H1 (cell line): ENCODE results near the gene RGS6. TPM values are rescaled to one million over a fixed set of nuclear protein-coding genes. Genes with fewer than 3 reads are reported as not detected.

ENCODE experiments used
- CTCF ChIA-PET: fragments of 300-600 bp; sonication (Branson Sonifier 250); formaldehyde crosslinking; loops from one replicate; lab custom pipeline; 2021; ENCODE audit not compliant: partially characterized antibody; lab: Charles Lee
- POLR2A ChIA-PET: fragments of 300-600 bp; sonication (Branson Sonifier 250); formaldehyde crosslinking; loops from one replicate; lab custom pipeline; 2021; ENCODE audit warnings: inconsistent platforms; ENCODE audit not compliant: partially characterized antibody; lab: Charles Lee
- DNase-seq, 2 experiments: peaks; one replicate each; pipeline versions ENCODE4 v3.0.0 to v3.0.0-alpha.2; 2010 to 2022; ENCODE audit warnings: low spot score in 2 of 2, low read depth in 1 of 2, mixed read lengths in 1 of 2
- FAIRE-seq: peaks from 2 replicates; lab custom pipeline; 2011; peaks lifted over from hg19 to GRCh38; lab: Jason Lieb, UNC
- H2AFZ ChIP-seq: 2 replicates; pipeline ENCODE4 v1.8.1; 2012; ENCODE audit warnings: low read length, inconsistent platforms
- H2AK5ac ChIP-seq: 2 replicates; pipeline ENCODE4 v1.6.1; 2013; ENCODE audit warnings: low read depth, low read length
- H2BK120ac ChIP-seq: replicated peaks from 2 replicates; pipeline ENCODE3; 2013; ENCODE audit warnings: low read depth, low read length, inconsistent platforms
- H2BK12ac ChIP-seq: 2 replicates; pipeline ENCODE4 v1.6.1; 2013; ENCODE audit warnings: low read depth, low read length
- H2BK15ac ChIP-seq: 2 replicates; pipeline ENCODE4 v1.6.1; 2013; ENCODE audit warnings: low read length
- H2BK20ac ChIP-seq: 2 replicates; pipeline ENCODE4 v1.6.1; 2013; ENCODE audit warnings: low read length
- H2BK5ac ChIP-seq: 2 replicates; pipeline ENCODE4 v1.6.1; 2013; ENCODE audit warnings: low read depth, low read length
- H3K14ac ChIP-seq: 2 replicates; pipeline ENCODE4 v1.6.1; 2013; ENCODE audit warnings: inconsistent platforms; ENCODE audit not compliant: insufficient read length
- H3K18ac ChIP-seq: 2 replicates; pipeline ENCODE4 v1.6.1; 2013; ENCODE audit warnings: low read length; ENCODE audit errors: extremely low read depth
- H3K23ac ChIP-seq: 2 replicates; pipeline ENCODE4 v1.6.1; 2013; ENCODE audit warnings: inconsistent platforms; ENCODE audit not compliant: insufficient read length
- H3K23me2 ChIP-seq: 2 replicates; pipeline ENCODE4 v1.6.1; 2013; ENCODE audit warnings: low read depth, low read length
- H3K27ac ChIP-seq: 2 replicates; pipeline ENCODE4 v1.6.1; 2011; ENCODE audit warnings: low read depth, low read length, inconsistent platforms
- H3K27me3 ChIP-seq, 4 experiments: replicated peaks in 1 of 4; 1 replicate in 1 of 4; 2 replicates in 3 of 4; pipeline versions ENCODE4 v1.6.1 to v1.8.1; 2011 to 2013; ENCODE audit warnings: low read length in 3 of 4, mild to moderate bottlenecking in 3 of 4, inconsistent platforms in 2 of 4, mixed read lengths in 2 of 4, moderate library complexity in 1 of 4; ENCODE audit not compliant: control insufficient read depth in 3 of 4, insufficient read depth in 3 of 4; ENCODE audit errors: extremely low read depth in 1 of 4
- H3K36me3 ChIP-seq, 4 experiments: 2 replicates each; pipeline versions ENCODE4 v1.6.1 to v1.8.1; 2011 to 2013; ENCODE audit warnings: mild to moderate bottlenecking in 4 of 4, low read length in 3 of 4, moderate library complexity in 2 of 4, control low read depth in 1 of 4, inconsistent platforms in 1 of 4; ENCODE audit not compliant: insufficient read depth in 4 of 4, control insufficient read depth in 2 of 4
- H3K4ac ChIP-seq: replicated peaks from 2 replicates; pipeline ENCODE3; 2013; ENCODE audit warnings: low read length, low read depth, mixed read lengths, inconsistent platforms; ENCODE audit not compliant: insufficient read length
- H3K4me1 ChIP-seq, 4 experiments: replicated peaks in 1 of 4; 1 replicate in 1 of 4; 2 replicates in 3 of 4; pipeline versions ENCODE4 v1.6.1 to v1.8.1; 2011 to 2013; ENCODE audit warnings: low read length in 3 of 4, inconsistent platforms in 2 of 4, mixed read lengths in 1 of 4; ENCODE audit not compliant: insufficient read depth in 4 of 4, control insufficient read depth in 3 of 4
- H3K4me2 ChIP-seq, 2 experiments: 2 replicates each; pipeline versions ENCODE4 v1.6.1 to v1.8.1; 2011 to 2013; ENCODE audit warnings: low read depth in 2 of 2, low read length in 2 of 2, control low read depth in 1 of 2, inconsistent platforms in 1 of 2, mild to moderate bottlenecking in 1 of 2; ENCODE audit not compliant: insufficient read depth in 1 of 2
- H3K4me3 ChIP-seq, 4 experiments: fragments of 200-600, 300-600 bp in 1 of 4; sonication (generic), shearing (Covaris generic), sonication (Bioruptor Twin) in 1 of 4; 2 replicates each; pipeline versions ENCODE4 v1.5.1 to v1.8.1; 2011 to 2016; ENCODE audit warnings: low read length in 4 of 4, low read depth in 3 of 4, control low read depth in 2 of 4, inconsistent platforms in 2 of 4, mild to moderate bottlenecking in 2 of 4, mixed read lengths in 1 of 4, moderate library complexity in 1 of 4; ENCODE audit not compliant: insufficient read depth in 2 of 4; ENCODE audit errors: extremely low read depth in 1 of 4
- H3K56ac ChIP-seq: replicated peaks from 2 replicates; pipeline ENCODE3; 2013; ENCODE audit warnings: low read depth, mild to moderate bottlenecking, mixed read lengths, low read length, inconsistent platforms; ENCODE audit not compliant: insufficient read length
- H3K79me1 ChIP-seq: 2 replicates; pipeline ENCODE4 v1.6.1; 2013; ENCODE audit warnings: low read depth, low read length, control low read depth
- H3K79me2 ChIP-seq, 2 experiments: 2 replicates each; pipeline versions ENCODE4 v1.6.1 to v1.8.1; 2012 to 2013; ENCODE audit warnings: low read length in 2 of 2, mild to moderate bottlenecking in 2 of 2, inconsistent platforms in 1 of 2; ENCODE audit not compliant: insufficient read depth in 2 of 2, control insufficient read depth in 1 of 2
- H3K9ac ChIP-seq, 4 experiments: replicated peaks in 1 of 4; 1 replicate in 1 of 4; 2 replicates in 3 of 4; pipeline versions ENCODE4 v1.6.1 to v1.8.1; 2011 to 2013; ENCODE audit warnings: low read depth in 3 of 4, low read length in 3 of 4, control low read depth in 2 of 4, mild to moderate bottlenecking in 2 of 4, moderate library complexity in 2 of 4, inconsistent platforms in 1 of 4; ENCODE audit errors: extremely low read depth in 1 of 4
- H3K9me3 ChIP-seq, 2 experiments: 2 replicates each; pipeline versions ENCODE4 v1.6.1 to v1.8.1; 2012 to 2013; ENCODE audit warnings: mild to moderate bottlenecking in 2 of 2, moderate library complexity in 2 of 2, control low read depth in 1 of 2, inconsistent platforms in 1 of 2, low read depth in 1 of 2, low read length in 1 of 2, mixed read lengths in 1 of 2; ENCODE audit not compliant: insufficient read depth in 2 of 2
- H4K20me1 ChIP-seq, 2 experiments: replicated peaks in 1 of 2; 2 replicates each; pipeline versions ENCODE3 to v1.8.1; 2011 to 2013; ENCODE audit warnings: inconsistent platforms in 2 of 2, low read length in 2 of 2, mild to moderate bottlenecking in 1 of 2; ENCODE audit not compliant: insufficient read depth in 2 of 2, control insufficient read depth in 1 of 2
- H4K5ac ChIP-seq: 2 replicates; pipeline ENCODE4 v1.6.1; 2013; ENCODE audit warnings: low read length, low read depth, mixed read lengths, inconsistent platforms; ENCODE audit not compliant: insufficient read length
- H4K8ac ChIP-seq: 2 replicates; pipeline ENCODE4 v1.8.0; 2013; ENCODE audit warnings: mild to moderate bottlenecking, moderate library complexity, low read length, inconsistent platforms; ENCODE audit not compliant: insufficient read depth; ENCODE audit errors: extremely low read depth
- H4K91ac ChIP-seq: replicated peaks from 2 replicates; pipeline ENCODE3; 2013; ENCODE audit warnings: low read length, mixed read lengths, inconsistent platforms; ENCODE audit not compliant: insufficient read length
- BACH1 ChIP-seq: IDR thresholded peaks from 2 replicates; pipeline ENCODE4 v1.6.1; 2012; ENCODE audit warnings: low read length, improper control_type of control experiment
- CTBP2 ChIP-seq: IDR thresholded peaks from 2 replicates; pipeline ENCODE4 v1.7.0; 2011; ENCODE audit warnings: borderline replicate concordance, mild to moderate bottlenecking, moderate library complexity, mixed read lengths, low read length; ENCODE audit not compliant: insufficient read depth, insufficient read length
- EGR1 ChIP-seq: IDR thresholded peaks from 2 replicates; pipeline ENCODE4 v1.6.1; 2011; ENCODE audit warnings: low read depth, low read length, borderline replicate concordance
- EP300 ChIP-seq, 2 experiments: IDR thresholded peaks; 1 replicate in 1 of 2; 2 replicates in 1 of 2; pipeline ENCODE4 v1.6.1; 2011 to 2012; ENCODE audit warnings: low read depth in 2 of 2, low read length in 2 of 2, mild to moderate bottlenecking in 2 of 2, borderline replicate concordance in 1 of 2, inconsistent platforms in 1 of 2, moderate library complexity in 1 of 2
- GTF2F1 ChIP-seq: IDR thresholded peaks from 2 replicates; pipeline ENCODE4 v1.6.1; 2012; ENCODE audit warnings: low read depth, low read length, improper control_type of control experiment, borderline replicate concordance
- JUN ChIP-seq: IDR thresholded peaks from 2 replicates; pipeline ENCODE4 v1.6.1; 2011; ENCODE audit warnings: low read depth, mild to moderate bottlenecking, improper control_type of control experiment, low read length
- RXRA ChIP-seq: IDR thresholded peaks from 2 replicates; pipeline ENCODE4 v1.6.1; 2011; ENCODE audit warnings: low read depth, mild to moderate bottlenecking, low read length, moderate library complexity; ENCODE audit not compliant: insufficient read depth
- SP4 ChIP-seq: IDR thresholded peaks from 2 replicates; pipeline ENCODE4 v1.6.1; 2012; ENCODE audit warnings: low read length, inconsistent platforms
- SUZ12 ChIP-seq: fragments of 200-600 bp; sonication (generic); IDR thresholded peaks from 2 replicates; pipeline ENCODE4 v1.6.1; 2012; ENCODE audit warnings: mild to moderate bottlenecking, inconsistent platforms, low read length, moderate library complexity, mixed read lengths
- TBP ChIP-seq: IDR thresholded peaks from 2 replicates; pipeline ENCODE4 v1.6.1; 2011; ENCODE audit warnings: low read depth, low read length, improper control_type of control experiment
- ZNF274 ChIP-seq: IDR thresholded peaks from 2 replicates; pipeline ENCODE4 v1.7.0; 2012; ENCODE audit warnings: low read length, borderline replicate concordance; ENCODE audit errors: extremely low read depth
- WGBS, 2 experiments: shearing (Covaris generic) in 1 of 2; methylation state at CpG; one replicate each; pipeline versions ENCODE4 v1.1.6 to v1.1.7; 2013 to 2015; ENCODE audit warnings: low lambda C conversion rate in 2 of 2, mixed read lengths in 2 of 2, inconsistent platforms in 1 of 2, low coverage in 1 of 2, missing lambda C conversion rate in 1 of 2; ENCODE audit not compliant: insufficient replicate concordance in 2 of 2, insufficient coverage in 1 of 2, insufficient read length in 1 of 2; ENCODE audit errors: extremely low coverage in 1 of 2, missing lambda C conversion rate in 1 of 2; 5-methylcytosine and 5-hydroxymethylcytosine counted together
- polyA plus RNA-seq, 7 experiments: library from polyadenylated mRNA; depleted of rRNA in 3 of 7; stranded (reverse) in 5 of 7; unstranded in 2 of 7; fragments of >200 nt in 5 of 7; fragments of 200-250 nt in 2 of 7; gene quantifications; 1 replicate in 5 of 7; 2 replicates in 1 of 7; 4 replicates in 1 of 7; pipeline versions ENCODE4 v1.2.1 to v1.2.3, GENCODE V29; 2011 to 2013; ENCODE audit warnings: missing spikeins in 2 of 7, mixed read lengths in 2 of 7
- total RNA-seq: library from RNA; stranded (reverse); fragmentation: NEBNext Ultra II Directional; extraction: Animal tissue kit (Norgen Biotek cat#: 25700); gene quantifications from 2 replicates; pipeline ENCODE4 v1.2.1, GENCODE V29; 2021

The RGS6 gene
- total and polyA plus RNA-seq, 2 of the 8 experiments (the other 6 are each of a cell fraction or from before 2014, with no cell fraction given): 0.26 to 1.1 TPM

- H3K79me2 ChIP-seq: no peaks in the 10 kb centered on the region
- H2BK5ac ChIP-seq: no peak overlapping the region
- H2BK120ac ChIP-seq: no peak overlapping the region
- no peak overlapping the region; the same call in 1 of the 2 replicates for H2BK15ac ChIP-seq
- FAIRE-seq (no peak), DNase-seq (no peak)
- no peak overlapping the region for H4K5ac ChIP-seq
- no peaks in the 10 kb centered on the region for H4K20me1 ChIP-seq
- H3K9ac ChIP-seq: no peak overlapping the region
- no peak overlapping the region for H3K18ac ChIP-seq
- no peak overlapping the region for H3K56ac ChIP-seq
- no peaks in the 10 kb centered on the region for H3K27me3 ChIP-seq
- no peak overlapping the region for H3K4ac ChIP-seq
- H3K4me3 ChIP-seq: no peak overlapping the region
- no peak overlapping the region for H4K91ac ChIP-seq
- ChIA-PET CTCF (interaction anchor here (0.6 to 3.4 kb wide), 8 partner anchors 10 to 737 kb away, joined by 3 to 12 read pairs (median 4); no protein-coding TSS in a partner anchor), POLR2A (interaction anchor here (1.1 to 1.2 kb wide), 2 partner anchors 9 to 67 kb away, joined by 3 read pairs; no protein-coding TSS in a partner anchor)
- no peak overlapping the region for H4K8ac ChIP-seq
- TF ChIP-seq TBP: no peak
- TF ChIP-seq RXRA: no peak
- no peak for TF ChIP-seq JUN
- TF ChIP-seq SUZ12: no peak
- TF ChIP-seq ZNF274: no peak
- TF ChIP-seq EGR1: no peak
- no peak for TF ChIP-seq GTF2F1
- TF ChIP-seq CTBP2: no peak
- no peak for TF ChIP-seq SP4
- TF ChIP-seq EP300 (IDR thresholded peaks at IDR 0.05; ENCODE audit: borderline replicate concordance in 1 of 2, low read depth in 2 of 2, low read length in 2 of 2): no peak
- no peak for TF ChIP-seq BACH1
- no peak overlapping the region for H3K27ac ChIP-seq
- H3K23ac ChIP-seq: no peak overlapping the region
- H3K4me1 ChIP-seq: peaks cover 1 to 10% (median 6%) of the 10 kb centered on the region in 4 experiments; a peak in 5 of 7 replicates
- no peaks in the 10 kb centered on the region for H3K79me1 ChIP-seq
- no peaks in the 10 kb centered on the region for H3K23me2 ChIP-seq
- WGBS, 2 experiments: 91% methylated on average over 4 of the region's 4 CpGs; no CpG with 5 or more reads in 1 of the 2 experiments
- no peak overlapping the region for H3K14ac ChIP-seq
- H2BK12ac ChIP-seq: no peak overlapping the region
- no peak overlapping the region; a peak in 1 of 4 replicates for H3K4me2 ChIP-seq
- H3K36me3 ChIP-seq: no peaks in the 10 kb centered on the region
- H2AFZ ChIP-seq: no peak overlapping the region
- H3K9me3 ChIP-seq: no peaks in the 10 kb centered on the region
- no peak overlapping the region for H2BK20ac ChIP-seq
- H2AK5ac ChIP-seq: no peak overlapping the region
Observed at GRCh38 chr14:72554401-72554800, 622.2 kb downstream of the RGS6 start.
